Heart right ventricle (tissue), 16 donors: Measurements from ENCODE around the gene RHEX. TPM values are rescaled to one million over a fixed set of nuclear protein-coding genes. Genes with fewer than 3 reads are reported as not detected.

Experiments
- ATAC-seq, 8 donors: fragments of 200-7000 bp; cut with Tn5 transposase; one replicate each; pipeline ENCODE4 v1.9.1; 2020; ENCODE audit warnings: mild to moderate bottlenecking in 8 of 8, moderate library complexity in 8 of 8, moderate number of reproducible peaks in 1 of 8
- DNase-seq, 2 donors: peaks; one replicate each; pipeline ENCODE4 v3.0.0-alpha.2; 2020
- H3K27ac ChIP-seq, 10 donors: fragments of 200-600 bp; sonication (generic) in 2 of 10; one replicate each; pipeline versions ENCODE4 v1.5.0 to v1.8.0; 2020 to 2022; ENCODE audit warnings: mild to moderate bottlenecking in 3 of 10
- H3K27me3 ChIP-seq, 7 donors: fragments of 200-600 bp; one replicate each; pipeline ENCODE4 v1.8.0; 2021 to 2022; ENCODE audit warnings: mild to moderate bottlenecking in 2 of 7
- H3K36me3 ChIP-seq, 9 donors: fragments of 200-600 bp; sonication (generic) in 1 of 9; one replicate each; pipeline versions ENCODE4 v1.5.0 to v1.8.0; 2020 to 2022; ENCODE audit warnings: mild to moderate bottlenecking in 2 of 9
- H3K4me1 ChIP-seq, 9 donors: fragments of 200-600 bp; sonication (generic) in 1 of 9; one replicate each; pipeline versions ENCODE4 v1.5.0 to v1.8.0; 2020 to 2022; ENCODE audit warnings: mild to moderate bottlenecking in 4 of 9
- H3K4me3 ChIP-seq, 10 donors: fragments of 200-600 bp; sonication (generic) in 2 of 10; one replicate each; pipeline versions ENCODE4 v1.5.0 to v1.8.0; 2020 to 2022; ENCODE audit warnings: mild to moderate bottlenecking in 7 of 10, moderate library complexity in 2 of 10
- H3K9me3 ChIP-seq, 11 donors: fragments of 200-600 bp in 10 of 11; sonication (generic) in 2 of 11; one replicate each; pipeline versions ENCODE4 v1.5.0 to v1.8.0; 2013 to 2022; ENCODE audit warnings: mild to moderate bottlenecking in 2 of 11, control low read depth in 1 of 11, moderate library complexity in 1 of 11
- WGBS, 2 donors: extraction: QIAGEN DNeasy Blood & Tissue Kit; methylation state at CpG; one replicate each; pipeline ENCODE4 v1.1.7; 2013; ENCODE audit warnings: inconsistent platforms in 1 of 2; 5-methylcytosine and 5-hydroxymethylcytosine counted together
- intact Hi-C, 10 donors: fragments of 100-400 bp; cut with DNase I; formaldehyde crosslinking; loops; one replicate each; pipeline versions ENCODE4 v1.11.1 to v1.14.2; 2022
- polyA plus RNA-seq, 2 donors: library from polyadenylated mRNA; stranded (reverse); fragments of 200-250 nt; gene quantifications; one replicate each; pipeline ENCODE4 v1.2.3, GENCODE V29; 2013
- total RNA-seq, 10 donors: library from RNA; stranded (reverse); fragmentation: NEBNext Ultra II Directional in 3 of 10; extraction: Animal tissue kit (Norgen Biotek cat#: 25700) in 3 of 10; gene quantifications; one replicate each; pipeline versions ENCODE4 v1.2.1 to v1.2.4, GENCODE V29; 2021 to 2023
- TF ChIP-seq, protein P1 (sequence below), 9 donors: fragments of 200-600 bp; sonication (generic) in 2 of 9; IDR thresholded peaks; one replicate each; pipeline versions ENCODE4 v1.5.0 to v1.8.0; 2021 to 2022; ENCODE audit warnings: antibody characterized with exemption in 9 of 9, mild to moderate bottlenecking in 5 of 9, moderate library complexity in 1 of 9
- donor health status: Arrhythmogenic right ventricular cardiomyopathy.
- donor health status: ischemic (EF 13 %, LVEDD 7.1; RV severe dilation, severe dysfunction).
- donor health status: healthy with polysubstance abuse.
- donor health status: DM: no; HTN: yes; CAD: no.
- donor health status: DM: no; HTN: no; CAD: no.
- donor health status: ischemic (EF 25% LVEDD 6.9; RV normal size, moderate dysfunction).
- donor health status: ischemic (EF 25% LVEDD 5.7; RV mildly dilated, moderate dysfunction).
- donor health status: healthy.
- donor health status: DM: yes; HTN: yes; CAD: no.
- donor health status: Ischemic cardiomyopathy.
- donor health status: ischemic (EF 35%, LVEDD 5.7; RV mildly dilated, moderate dysfunction).
- donor health status: nonischemic (EF 11% LVEDD 7.7; RV severe dilation, severe dysfunction).
- donor health status: DM: yes; HTN: yes; CAD: no.
- donor health status: PGD.
- donor health status: ischemic (EF 29% LVEDD 5.4; RV normal size, mild dysfunction).
- donor health status: nonischemic (EF 23%, LVEDD 6.1; RV moderate dilation, normal function).

The RHEX gene
- total and polyA plus RNA-seq, 12 donors = 0.22 to 1.2 TPM; not detected in 10

DNA sequence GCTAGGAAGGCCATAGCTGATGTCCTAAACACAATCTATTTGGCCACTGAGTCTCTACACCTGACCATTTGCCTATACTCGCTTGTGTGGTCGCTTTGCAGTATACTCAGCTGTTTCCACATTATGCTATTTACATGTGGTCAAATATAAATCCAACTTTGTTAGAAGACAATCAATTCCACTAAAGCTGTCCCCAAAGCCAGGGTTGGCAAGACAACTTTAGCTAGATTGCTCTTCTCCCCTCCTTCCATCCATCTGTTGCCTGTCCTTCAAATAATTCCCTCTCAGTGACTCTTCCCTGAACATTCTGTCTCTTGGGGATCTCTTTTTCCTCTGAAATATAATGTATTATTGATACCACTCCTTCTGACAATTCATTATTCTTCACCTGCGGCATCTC lies 34.1 kb downstream of the RHEX start:
- DNase-seq (no peak), ATAC-seq (no peak)
- H3K9me3 ChIP-seq = no peaks in the 10 kb centered on the region
- H3K36me3 ChIP-seq = no peaks in the 10 kb centered on the region
- TF ChIP-seq, protein P1, sequence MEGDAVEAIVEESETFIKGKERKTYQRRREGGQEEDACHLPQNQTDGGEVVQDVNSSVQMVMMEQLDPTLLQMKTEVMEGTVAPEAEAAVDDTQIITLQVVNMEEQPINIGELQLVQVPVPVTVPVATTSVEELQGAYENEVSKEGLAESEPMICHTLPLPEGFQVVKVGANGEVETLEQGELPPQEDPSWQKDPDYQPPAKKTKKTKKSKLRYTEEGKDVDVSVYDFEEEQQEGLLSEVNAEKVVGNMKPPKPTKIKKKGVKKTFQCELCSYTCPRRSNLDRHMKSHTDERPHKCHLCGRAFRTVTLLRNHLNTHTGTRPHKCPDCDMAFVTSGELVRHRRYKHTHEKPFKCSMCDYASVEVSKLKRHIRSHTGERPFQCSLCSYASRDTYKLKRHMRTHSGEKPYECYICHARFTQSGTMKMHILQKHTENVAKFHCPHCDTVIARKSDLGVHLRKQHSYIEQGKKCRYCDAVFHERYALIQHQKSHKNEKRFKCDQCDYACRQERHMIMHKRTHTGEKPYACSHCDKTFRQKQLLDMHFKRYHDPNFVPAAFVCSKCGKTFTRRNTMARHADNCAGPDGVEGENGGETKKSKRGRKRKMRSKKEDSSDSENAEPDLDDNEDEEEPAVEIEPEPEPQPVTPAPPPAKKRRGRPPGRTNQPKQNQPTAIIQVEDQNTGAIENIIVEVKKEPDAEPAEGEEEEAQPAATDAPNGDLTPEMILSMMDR (IDR thresholded peaks at IDR 0.05) = no peak
- H3K27me3 ChIP-seq = no peaks in the 10 kb centered on the region
- no peak overlapping the region for H3K27ac ChIP-seq
- no peak overlapping the region for H3K4me3 ChIP-seq
- 94 to 96% methylated on average over 3 of the region's 3 CpGs for WGBS, 2 donors
- intact Hi-C loops = no loop called here
- peaks cover 0 to 8% (median 0%) of the 10 kb centered on the region in 9 donors for H3K4me1 ChIP-seq

DNA sequence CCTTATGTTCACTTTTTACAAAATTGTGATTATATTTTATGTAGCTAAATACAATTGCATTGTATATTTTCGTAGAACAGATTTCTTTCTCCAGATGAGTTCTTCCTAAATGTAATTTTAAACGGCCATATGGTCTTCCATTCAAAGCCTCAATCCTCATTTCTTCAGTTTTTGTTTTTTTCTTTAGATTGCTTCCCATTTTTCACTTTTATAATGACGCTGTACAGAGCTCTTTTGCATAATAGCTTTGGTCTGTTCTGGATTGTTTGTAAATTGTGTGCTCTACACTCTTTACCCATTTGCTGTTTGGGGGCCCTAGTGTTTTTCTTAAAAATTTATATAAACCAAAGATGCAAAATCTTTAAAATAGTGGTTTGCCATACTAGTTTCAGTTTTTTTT lies 36.4 kb downstream of the RHEX start:
- TF ChIP-seq, protein P1 (IDR thresholded peaks at IDR 0.05) = no peak
- Histone ChIP-seq H3K4me3 (no peak overlapping the region), H3K36me3 (no peaks in the 10 kb centered on the region), H3K9me3 (no peaks in the 10 kb centered on the region), H3K27me3 (no peaks in the 10 kb centered on the region), H3K4me1 (no peaks in the 10 kb centered on the region), H3K27ac (no peak overlapping the region)
- DNase-seq (no peak), ATAC-seq (no peak)
- WGBS, 2 donors = 79 to 93% methylated on average over 3 of the region's 3 CpGs
- intact Hi-C loops = no loop called here

DNA sequence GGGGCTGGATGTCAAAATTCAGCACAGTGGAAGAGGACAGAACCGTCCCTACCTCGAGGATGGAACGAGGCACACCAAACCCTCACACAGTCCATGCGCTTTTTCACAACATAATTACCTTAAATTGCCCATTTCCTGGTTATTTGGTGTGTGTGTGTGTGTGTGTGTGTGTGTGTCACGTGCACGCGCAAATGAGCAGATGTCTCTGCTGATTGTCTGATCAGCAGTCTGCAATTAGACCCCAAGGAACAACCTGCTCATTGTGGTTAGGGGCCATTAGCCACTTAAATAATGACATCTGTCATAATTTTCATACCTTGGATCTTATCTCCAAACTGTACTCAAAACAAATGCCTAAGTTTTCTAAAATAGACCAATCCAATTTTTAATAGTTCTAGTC lies 41.1 kb downstream of the RHEX start:
- Histone ChIP-seq H3K27me3 (peaks cover 0 to 19% (median 0%) of the 10 kb centered on the region in 7 donors), H3K36me3 (no peaks in the 10 kb centered on the region), H3K4me3 (no peak overlapping the region), H3K27ac (no peak overlapping the region), H3K9me3 (no peaks in the 10 kb centered on the region), H3K4me1 (peaks cover 0 to 3% (median 0%) of the 10 kb centered on the region in 9 donors)
- TF ChIP-seq, protein P1 (IDR thresholded peaks at IDR 0.05) = no peak
- ATAC-seq (no peak), DNase-seq (no peak)
- intact Hi-C loops = no loop called here
- WGBS, 2 donors = 80 to 85% methylated on average over 7 of the region's 7 CpGs

DNA sequence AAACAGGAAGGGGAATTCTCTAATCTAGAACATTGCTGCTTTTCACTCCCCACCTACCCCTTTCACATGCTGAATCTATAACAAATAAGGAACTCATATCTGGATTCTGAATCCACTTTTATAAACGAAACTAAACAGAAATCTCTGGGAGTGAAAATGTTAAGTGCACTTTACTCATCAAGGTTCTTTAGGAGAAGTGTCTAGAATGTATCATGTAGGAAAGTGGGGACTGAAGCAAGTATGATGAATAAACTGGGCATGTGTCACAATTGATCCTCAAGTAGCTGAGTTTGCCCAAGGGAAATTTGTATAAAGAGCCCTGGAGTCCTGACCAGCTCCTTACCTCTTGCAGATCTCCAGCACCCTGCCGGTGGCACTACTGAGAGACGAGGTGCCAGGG lies 44.4 kb downstream of the RHEX start:
- Histone ChIP-seq H3K9me3 (no peaks in the 10 kb centered on the region), H3K4me3 (no peak overlapping the region), H3K27me3 (peaks cover 0 to 39% (median 0%) of the 10 kb centered on the region in 7 donors), H3K27ac (no peak overlapping the region), H3K4me1 (peaks cover 0 to 27% (median 0%) of the 10 kb centered on the region in 9 donors), H3K36me3 (no peaks in the 10 kb centered on the region)
- 72 to 73% methylated on average over 3 of the region's 3 CpGs for WGBS, 2 donors
- intact Hi-C loops = no loop called here
- DNase-seq = no peak
- TF ChIP-seq, protein P1 (IDR thresholded peaks at IDR 0.05) = no peak
- no peak for ATAC-seq
